CD4-positive, alpha-beta T cell treated with Interleukin-1 beta for 1 hour (primary cell): Measurements from ENCODE around the gene XPC.
"Not testable (repeated sequence)": the region's sequence is repeated elsewhere in the genome, so short reads cannot be mapped to it uniquely, and the experiment has no call there.

Source experiments
- DNase-seq, 2 donors: peaks; one replicate each; pipeline ENCODE4 v3.0.0-alpha.2; 2020 to 2022

XPC gene

DNA sequence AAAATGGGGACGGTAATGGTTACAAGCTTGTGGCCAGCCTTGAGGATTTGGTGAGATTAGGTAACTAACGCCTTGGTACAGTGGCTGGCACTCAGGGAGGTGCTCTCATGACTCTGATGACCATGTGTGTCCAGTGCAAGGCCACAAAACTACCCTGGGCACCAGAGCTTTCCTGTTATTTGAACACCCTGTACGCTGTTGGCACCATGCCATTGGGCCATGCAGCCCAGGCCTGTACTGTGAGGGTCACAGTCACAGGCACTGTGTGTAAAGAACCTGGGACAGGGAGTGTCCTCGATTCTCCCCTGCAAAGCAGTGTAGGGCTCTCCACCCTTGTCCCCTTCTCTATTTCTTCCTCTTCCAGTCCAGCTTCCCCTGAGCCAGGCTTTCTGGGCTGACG is 47.3 kb downstream of the XPC start:
- no peak for DNase-seq

DNA sequence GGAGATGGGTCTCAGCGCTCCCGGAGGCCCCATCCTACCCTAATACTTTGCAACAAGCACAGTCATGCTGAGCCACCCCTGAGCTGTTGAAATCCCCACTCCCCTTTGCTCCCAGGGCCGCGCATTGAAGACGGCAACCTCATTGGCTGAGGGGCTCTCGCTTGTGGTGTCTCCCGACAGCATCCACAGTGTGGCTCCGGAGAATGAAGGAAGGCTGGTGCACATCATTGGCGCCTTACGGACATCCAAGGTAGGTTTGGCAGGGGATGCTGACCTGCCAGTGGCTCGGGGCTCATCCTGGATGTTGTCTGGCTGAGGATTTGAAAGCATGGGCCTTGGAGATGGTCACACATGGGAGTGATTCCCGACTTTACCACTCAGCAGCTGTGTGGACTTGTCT is 47.7 kb downstream of the XPC start:
- DNase-seq, result no peak

DNA sequence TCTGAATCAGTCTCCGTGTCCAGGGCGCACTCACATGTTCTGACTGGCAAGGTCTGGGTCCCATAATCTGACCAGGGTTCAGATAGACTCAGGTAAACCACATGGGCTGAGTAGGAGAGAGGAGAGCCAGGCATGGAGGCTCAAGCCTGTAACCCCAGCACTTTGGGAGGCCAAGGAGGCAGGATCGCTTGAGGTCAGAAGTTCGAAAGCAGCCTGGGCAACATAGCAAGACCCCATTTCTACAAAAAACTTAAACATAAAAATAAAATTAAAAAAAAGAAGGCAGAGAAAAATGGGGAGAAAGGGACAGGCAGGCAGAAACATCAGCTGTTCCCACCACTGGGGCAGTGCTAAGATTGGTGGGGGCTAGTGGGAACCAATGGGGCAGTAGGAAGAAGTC is 48.2 kb downstream of the XPC start:
- no peak for DNase-seq

DNA sequence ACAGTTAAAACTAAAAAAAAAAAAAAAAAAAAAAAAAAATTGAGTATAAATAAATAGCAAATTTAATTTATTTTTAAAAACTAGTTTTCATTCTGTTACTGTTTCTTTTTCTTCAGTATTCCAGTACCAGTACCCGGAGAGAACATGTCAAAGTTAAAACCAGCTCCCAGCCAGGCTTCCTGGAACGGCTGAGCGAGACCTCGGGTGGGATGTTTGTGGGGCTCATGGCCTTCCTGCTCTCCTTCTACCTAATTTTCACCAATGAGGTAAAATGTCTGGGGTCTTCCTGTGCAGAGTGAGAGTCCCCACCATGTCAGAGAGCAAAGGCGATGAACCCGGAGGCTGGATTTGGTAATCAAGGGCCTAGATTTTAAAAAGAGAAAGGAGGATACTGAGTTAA is 49.1 kb downstream of the XPC start:
- no peak for DNase-seq

DNA sequence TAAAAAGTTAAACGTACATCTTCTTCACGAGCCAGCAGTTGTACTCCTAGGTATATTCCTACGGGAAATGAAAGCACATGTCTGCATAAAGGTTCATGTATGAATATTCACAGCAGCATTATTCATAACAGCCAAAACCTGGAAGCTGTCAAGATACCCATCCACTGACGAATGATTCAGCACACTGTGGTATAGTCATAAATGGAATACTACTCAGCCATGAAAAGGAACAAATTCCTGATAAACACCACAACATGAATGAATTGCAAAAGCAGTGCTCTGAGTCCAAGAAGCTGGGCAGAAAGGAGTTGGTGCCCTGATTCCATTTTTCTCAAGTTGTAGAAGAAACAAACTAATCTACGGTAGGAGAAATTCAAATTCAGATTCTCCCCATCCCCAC is 49.7 kb downstream of the XPC start:
- DNase-seq, result no peak

DNA sequence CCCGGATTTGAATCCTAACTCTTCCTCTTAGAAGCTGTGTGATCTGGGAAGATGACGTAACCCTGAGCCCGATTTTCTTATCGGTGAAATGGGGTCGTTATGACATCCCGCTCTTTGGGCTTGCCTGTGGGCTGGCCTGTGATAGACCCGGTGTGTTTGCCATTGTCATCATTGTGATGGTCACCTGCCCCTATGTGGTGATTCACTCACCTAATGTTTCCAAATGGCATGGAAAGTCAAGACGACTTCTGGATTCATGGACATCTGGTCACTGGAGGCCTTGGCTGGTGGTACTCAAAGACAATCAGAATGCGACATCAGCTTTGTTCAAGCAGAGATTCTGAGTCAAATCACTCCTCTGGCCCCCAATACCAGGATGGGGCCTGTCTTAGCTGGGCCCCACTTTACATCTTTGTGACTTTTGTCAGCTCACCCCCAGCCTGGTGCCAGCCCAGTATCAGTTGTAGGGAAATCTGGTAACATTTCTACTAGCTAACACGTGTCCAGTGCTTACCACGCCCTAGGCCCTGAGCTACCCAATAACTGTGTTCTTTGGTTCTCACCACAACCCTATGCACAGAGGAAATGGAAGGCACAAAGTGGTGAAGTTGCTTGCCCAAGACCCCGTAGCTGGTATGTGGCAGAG is 50.8 kb downstream of the XPC start:
- no peak for DNase-seq

DNA sequence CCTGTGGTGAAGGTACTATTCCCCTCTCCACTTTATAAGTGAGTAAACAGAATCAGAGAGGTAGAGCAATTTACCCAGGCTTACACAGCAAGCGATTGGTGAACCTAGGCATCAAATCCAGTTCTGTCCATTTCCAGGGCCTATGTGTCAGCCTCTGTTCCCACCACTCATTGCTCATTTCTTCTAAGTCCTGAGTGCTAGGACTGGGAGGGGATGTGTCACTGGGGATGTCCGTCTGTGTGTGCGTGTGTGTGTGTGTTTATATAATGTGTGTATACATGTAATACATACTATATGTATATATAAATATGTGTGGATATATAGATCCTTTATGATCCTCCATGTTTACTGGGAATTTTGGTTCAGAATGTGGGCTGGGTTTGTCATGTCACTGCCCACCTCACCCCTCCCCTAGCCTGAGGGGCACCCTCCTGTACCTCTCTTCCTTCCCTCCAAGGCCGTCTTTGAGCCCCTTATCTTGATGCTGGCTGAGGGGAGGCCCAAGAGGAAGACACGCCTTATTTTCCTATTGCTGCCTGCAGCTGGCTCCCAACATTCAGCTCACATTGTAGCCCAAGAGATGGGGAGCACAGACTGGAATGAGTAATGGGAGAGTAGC is 51.4 kb downstream of the XPC start:
- DNase-seq, result no peak

DNA sequence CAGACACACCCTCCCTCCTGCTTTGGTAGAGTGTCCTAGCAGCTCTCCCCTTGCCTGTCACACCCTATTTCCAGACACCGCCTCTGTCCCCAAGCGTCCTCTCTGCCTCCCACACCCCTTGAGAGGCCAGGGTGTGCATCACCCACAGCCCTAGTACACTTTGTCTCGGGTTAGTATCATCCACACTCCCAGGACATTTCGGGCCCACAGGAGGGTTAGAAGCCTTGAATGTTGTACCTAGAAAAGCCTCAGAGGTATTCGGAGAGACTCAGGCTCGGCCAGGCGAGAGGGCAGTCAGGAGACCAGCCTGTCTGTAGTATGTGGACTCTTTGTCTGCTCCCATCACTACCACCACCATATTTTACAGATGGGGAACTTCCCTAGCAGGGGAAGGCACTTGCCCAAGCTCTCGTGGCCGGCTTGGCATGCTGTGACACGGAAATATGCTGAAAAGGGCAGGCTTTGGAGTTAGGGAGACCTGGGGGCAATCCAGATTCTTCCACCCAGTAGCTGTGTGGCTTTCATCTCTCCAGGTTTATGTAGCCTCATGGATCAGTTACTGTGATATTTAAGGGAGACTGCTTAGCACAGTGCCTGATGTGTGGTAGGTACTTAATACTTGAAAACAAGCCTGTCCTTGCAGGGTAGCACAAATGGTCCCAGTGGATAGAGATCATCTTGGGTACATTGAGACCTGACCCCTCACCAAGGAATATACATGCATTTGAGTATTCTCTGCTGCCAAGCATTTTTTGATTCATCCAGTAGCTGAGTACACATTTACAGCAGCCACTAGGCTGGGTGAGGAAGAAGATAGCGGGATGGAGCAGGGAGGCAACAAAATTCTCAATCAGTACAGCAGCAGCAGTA is 52.1 kb downstream of the XPC start:
- no peak for DNase-seq

DNA sequence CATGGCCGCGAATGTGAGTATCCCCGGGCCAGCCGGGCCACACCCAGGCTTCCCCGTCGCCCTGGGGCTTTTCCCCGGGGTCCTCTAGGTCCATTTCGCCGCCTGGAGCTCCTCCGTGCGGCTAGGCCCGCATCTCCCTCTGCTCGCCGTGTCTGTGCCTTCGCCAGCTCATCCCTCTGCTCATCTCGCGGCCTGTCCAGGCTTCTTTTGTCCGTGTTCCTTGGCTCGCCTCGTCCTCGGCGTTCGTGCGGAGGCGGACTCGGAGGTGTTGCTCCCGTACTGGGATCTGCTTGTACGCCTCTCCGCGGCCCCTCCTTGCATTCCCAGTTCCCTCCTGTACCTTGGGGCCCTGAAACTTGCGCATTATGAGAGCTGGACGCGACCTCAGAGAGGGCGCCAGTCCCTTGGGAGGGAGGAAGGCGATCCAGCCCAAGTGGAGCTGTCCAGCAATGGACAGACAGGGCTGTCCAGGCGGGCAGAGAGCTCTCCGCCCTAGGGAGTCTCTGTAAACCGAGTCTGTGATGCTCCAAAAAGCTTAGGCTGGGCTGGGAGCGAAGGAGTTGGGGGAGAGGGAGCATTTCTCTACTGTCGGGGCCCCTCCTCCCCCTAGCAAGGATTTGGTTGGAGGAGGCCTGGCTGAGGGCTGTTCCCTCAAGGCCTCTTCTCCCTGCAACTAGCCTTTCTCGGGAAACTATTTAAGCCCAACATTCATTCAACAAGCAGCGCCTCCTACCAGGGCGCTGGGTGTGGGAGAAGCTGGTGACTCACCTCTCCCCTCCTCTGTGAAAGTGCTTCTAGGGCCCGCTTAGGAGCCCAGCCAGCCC is 53.0 kb downstream of the XPC start:
- peak; percentile 57 to 63 for DNase-seq

DNA sequence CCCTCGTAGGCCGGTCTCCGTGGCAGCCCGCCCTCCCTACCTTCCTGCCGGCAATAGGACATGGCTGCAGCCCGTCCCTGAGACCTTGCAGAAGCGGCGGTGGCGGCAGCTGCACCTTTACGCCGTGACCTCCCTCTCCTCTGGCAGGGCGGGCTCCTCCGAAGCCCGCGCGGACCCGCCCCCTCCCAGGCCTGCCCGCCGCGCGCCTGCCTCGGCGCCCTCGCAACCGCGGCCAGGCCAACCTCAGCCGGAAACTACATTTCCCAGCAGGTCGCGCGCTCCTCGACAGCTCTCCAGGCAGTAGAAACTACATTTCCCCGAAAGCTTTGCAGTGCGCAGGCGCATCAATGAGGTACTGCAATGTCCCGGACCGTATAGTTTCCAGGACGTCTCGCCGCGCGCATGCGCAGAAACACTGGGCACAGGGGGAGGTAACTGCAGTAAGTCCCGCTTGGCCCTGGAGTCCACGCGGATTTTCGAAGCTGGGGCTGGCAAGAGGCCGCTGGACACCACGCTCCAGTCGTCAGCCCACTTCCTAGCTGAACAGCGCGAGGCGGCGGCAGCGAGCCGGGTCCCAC is 53.7 kb downstream of the XPC start, which contains the start of the genes CHCHD4 and TMEM43:
TSS of gene CHCHD4 (minus strand) at position 256 of the 578 bp plus-strand sequence. CDS start at position 62, 194 bp downstream.
TSS of gene TMEM43 (plus strand) at position 438 of the 578 bp plus-strand sequence. CDS start 142 bp downstream, outside the sequence.
- DNase-seq, result peak; percentile 99 to 100

DNA sequence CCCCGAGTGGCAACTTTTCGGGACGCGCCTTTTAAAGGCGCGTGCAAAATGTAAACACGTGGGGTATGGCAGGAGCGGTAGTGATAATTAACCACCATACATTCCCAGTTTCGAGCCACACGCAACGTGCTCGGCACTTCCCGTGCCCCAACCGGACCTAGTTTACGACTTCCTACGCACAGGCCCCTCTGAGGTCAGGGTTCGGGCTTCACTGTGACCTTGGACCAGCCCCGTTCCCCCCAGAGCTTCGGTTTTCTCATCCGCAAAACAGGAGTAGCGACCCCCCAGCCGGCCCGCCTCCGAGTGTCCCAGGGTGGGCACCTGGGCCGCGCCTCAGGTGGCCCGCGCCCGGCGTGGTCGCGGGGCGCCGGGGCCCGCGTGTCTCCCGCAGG is 54.2 kb downstream of the XPC start:
- DNase-seq, result peak; percentile 64 to 69

DNA sequence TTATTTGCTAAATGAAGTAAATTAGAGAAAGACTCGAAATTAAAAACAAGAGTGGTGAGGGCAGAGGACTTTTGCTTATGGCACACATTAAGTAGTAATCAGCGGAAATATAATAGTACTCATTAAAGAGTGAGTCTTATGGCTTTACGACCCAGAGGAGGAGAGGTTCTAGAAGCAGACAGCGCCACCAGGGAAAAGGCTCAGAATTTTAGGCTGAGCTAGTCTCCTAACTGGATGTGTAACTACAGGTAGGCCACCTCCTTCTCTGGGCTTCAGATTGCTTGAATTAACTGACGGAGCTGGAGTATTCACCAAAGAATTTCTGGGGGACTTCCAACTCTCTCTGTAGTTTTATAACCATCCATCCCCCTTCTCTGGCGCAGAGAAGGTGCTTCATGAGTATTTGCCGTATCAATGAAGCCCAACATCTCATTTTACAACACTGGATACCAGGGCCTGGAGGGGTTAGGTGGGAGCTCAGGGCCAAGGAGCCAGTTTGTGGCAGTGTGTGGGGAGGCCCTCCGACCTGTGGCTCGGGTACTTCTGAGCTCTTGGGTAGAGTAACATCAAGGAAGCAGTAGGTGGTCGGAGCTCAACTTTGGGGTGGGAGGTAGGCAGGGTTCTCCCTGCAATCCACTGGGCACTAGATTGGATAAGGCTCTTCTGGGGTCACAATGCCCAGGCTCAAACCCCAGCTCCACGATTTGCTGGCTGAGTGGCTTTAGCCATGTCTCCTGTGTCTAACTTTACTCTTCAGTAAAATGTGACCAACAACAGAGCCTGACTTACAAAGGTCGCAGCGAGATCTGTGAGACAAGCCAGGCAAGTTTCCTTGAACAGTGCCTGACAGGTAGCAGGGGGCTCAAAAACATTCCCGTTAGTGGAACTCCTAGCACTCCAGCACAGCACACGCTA is 54.8 kb downstream of the XPC start:
- DNase-seq, result no peak

DNA sequence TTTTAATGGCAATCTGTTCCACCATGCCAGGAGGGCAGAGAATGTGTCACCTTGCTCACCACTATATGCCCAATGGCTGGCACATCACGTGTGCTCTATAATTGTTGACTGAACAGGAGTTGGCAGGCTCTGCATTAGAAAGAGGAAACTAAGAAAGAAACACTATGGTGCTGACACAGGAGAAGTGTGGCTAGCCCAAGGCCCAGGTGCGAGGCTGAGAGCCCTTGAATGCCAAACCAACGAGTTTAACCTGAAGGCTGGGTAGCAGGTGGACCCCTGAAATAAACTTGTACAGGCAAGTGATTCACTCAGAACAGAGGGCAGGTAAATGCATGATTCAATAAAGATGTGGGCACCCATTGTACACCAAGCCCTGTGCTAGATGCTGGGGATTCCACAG is 56.1 kb downstream of the XPC start:
- DNase-seq, result no peak

DNA sequence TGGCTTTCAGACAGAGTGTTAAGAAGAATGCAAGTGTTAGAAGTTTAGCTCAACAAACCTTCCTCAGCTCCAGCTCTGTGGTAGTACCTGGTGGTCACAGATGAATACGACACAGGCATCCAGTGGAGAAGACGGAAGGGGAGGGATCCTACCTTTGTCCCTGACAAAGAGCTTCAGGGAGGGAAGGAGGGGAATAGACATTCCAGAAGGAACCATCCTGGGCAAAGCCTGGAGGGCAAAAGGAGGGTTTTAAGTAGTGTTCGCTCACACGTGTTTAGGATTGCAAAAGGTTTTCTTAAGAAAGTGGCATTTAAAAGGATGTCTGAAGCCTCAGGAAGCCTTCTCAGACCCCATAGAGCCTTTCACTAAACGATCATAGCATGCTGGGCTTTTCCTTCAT is 56.5 kb downstream of the XPC start:
- DNase-seq, result no peak

DNA sequence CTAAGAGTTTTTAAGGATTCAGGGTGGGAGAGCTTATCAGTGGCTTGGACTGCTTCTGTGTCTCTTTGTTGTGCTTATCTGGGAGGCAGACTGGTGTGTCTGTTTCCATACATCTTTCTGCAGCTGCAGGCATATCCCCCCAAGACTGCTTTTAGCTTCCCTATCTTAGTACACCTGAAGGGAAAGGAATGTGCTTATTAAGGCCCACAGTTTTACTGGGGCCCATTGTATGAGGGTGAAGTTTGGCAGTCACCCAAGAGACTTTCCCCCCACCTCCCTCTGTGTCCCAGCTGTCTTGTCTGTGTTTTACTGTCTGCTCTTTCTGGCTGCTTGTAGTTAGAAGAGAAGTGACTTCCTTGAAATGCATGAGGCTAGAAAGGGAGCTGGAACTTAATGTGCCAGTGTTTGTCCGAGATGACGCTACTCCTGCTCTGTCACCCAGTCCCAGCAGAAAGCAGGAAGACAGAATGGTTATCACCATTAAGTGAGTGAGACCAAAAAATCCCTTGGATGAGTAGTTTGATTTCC is 57.4 kb downstream of the XPC start:
- DNase-seq, result not testable (repeated sequence)

DNA sequence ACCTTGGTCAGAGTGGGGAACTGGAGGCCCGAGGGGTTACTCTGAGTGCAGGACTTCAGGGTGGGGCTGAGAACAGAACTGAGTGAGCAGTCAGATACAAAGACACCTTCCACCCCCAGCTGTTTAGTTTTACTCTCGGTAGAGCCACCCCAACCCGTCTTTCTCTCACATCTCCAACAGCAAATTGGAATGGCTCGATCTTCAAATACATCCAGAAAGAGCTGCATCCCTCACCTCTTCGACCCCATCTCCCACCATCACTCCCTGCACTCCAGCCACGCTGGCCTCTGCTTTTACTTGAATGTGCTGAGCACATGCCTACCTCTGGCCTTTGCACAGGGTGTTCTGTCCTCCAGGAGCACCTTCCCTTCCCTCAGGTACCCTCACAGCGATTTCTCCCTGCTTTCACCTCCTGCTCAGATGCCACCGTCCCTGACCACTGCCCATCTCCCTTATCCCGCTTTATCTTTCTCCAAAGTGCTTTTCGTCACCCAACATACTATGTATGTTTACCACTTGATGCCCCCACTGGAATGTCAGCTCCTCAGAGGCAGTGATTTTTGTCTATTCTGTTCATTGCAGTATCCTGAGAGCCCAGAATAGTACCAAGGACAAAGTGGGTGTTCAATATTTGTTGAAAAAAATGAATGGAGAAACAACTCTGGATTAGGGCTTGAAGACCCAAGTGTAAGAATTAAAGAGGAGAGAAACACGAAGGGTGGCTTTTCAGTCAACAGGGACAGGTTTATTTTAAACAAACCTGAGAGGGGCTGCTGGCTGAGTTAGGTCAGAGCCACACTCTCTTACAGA is 58.1 kb downstream of the XPC start:
- DNase-seq, result no peak

DNA sequence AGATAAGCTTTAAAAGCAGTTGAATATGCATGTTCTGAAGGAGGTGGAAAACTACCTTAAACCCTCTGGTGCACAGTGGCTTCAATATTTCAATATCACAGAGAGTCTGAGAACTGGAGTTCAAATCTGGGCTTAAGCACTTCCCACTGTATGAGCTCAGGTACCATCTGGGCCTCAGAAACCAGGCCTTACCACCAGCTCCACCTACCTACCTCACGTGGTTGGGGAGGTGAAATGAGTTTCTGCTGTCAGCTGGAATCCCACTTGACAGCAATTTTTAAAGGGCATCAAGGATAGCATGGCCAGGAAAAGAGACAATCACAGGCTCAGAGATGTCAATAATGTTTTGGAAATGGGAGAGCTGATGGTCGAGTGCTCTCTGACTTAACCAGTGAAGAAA is 58.8 kb downstream of the XPC start:
- DNase-seq, result no peak

DNA sequence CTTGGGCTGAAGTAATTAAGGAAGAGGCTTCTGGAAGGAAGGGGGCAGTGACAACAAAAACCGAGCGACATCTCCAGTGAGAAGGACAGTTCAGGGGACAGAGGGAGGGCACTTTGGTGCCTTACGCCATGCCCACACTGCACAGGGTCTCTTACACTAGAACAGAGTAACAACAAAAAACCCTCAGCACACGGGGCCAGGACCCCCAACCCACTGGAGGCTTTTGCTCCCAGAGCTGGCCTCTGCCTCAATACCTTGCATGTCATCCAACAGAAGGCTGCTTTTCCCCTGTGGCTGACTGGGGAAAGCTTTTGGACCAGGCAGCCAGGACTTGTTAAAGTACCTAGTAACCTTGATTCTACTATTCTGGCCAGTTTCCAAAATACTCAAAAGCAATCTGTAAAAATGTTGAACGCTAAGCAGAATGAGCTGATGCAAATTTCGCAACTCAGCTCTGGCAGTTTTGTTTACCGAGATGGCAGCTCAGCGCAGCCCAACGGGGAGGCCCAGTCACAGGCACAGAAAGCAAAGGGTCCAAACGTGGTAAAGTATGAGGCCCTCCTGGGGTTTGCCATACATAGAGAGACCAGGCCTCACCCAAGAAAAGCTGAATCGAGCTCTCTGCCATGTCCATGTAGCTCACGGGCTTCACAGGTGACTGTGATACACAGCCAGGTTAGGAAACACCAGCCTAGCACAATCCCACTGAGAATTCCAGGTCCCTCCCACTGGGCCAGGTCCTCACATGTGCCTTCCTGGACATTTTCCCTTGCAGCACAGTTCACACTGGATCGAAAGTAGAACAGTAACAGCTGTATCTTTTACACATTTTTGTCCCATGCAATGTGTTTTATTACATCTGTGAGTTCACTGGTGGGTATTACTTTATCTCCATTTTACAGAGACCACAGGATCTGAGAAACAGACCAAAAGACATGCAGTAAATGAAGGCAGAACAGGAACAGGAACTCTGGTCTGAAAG is 59.7 kb downstream of the XPC start:
- DNase-seq, result no peak
